ENCODE results near the gene SYF2.
"Not testable (repeated sequence)": the region's sequence is repeated elsewhere in the genome, so short reads cannot be mapped to it uniquely, and the experiment has no call there.

DNA sequence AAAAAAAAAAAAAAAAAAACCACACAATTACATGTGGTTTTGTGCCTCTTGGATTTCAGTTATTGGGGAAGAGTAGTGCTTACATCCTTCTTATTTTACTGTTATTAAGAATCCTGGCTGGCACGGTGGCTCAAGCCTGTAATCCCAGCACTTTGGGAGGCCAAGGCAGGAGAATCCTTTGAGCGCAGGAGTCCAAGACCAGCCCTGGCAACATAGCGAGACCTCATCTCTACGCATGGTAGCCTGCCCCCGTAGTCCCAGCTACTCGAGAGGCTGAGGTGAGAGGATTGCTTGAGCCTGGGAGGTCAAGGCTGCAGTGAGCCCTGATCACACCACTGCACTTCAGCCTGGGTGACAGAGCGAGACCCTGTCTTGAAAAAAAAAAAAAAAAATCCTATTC is 4.0 kb upstream of the SYF2 start:
- TF ChIP-seq, protein P1, sequence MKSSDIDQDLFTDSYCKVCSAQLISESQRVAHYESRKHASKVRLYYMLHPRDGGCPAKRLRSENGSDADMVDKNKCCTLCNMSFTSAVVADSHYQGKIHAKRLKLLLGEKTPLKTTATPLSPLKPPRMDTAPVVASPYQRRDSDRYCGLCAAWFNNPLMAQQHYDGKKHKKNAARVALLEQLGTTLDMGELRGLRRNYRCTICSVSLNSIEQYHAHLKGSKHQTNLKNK (CRISPR knock-in tag; IDR thresholded peaks at IDR 0.05): not testable (repeated sequence)
- TF ChIP-seq PRRX2 (CRISPR knock-in tag; IDR thresholded peaks at IDR 0.05); CREB1 (CRISPR knock-in tag; IDR thresholded peaks at IDR 0.05); FOXK1 (CRISPR knock-in tag; IDR thresholded peaks at IDR 0.05); JUN (CRISPR knock-in tag; IDR thresholded peaks at IDR 0.05); NFYB (CRISPR knock-in tag; conservative IDR thresholded peaks at IDR 0.05; ENCODE audit: low read depth); ZNF263 (CRISPR knock-in tag; IDR thresholded peaks at IDR 0.05; ENCODE audit: low read depth); ETV6 (CRISPR knock-in tag; IDR thresholded peaks at IDR 0.05); ZNF232 (CRISPR knock-in tag; IDR thresholded peaks at IDR 0.05): not testable (repeated sequence)
- TF ChIP-seq, protein P2, sequence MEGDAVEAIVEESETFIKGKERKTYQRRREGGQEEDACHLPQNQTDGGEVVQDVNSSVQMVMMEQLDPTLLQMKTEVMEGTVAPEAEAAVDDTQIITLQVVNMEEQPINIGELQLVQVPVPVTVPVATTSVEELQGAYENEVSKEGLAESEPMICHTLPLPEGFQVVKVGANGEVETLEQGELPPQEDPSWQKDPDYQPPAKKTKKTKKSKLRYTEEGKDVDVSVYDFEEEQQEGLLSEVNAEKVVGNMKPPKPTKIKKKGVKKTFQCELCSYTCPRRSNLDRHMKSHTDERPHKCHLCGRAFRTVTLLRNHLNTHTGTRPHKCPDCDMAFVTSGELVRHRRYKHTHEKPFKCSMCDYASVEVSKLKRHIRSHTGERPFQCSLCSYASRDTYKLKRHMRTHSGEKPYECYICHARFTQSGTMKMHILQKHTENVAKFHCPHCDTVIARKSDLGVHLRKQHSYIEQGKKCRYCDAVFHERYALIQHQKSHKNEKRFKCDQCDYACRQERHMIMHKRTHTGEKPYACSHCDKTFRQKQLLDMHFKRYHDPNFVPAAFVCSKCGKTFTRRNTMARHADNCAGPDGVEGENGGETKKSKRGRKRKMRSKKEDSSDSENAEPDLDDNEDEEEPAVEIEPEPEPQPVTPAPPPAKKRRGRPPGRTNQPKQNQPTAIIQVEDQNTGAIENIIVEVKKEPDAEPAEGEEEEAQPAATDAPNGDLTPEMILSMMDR (IDR thresholded peaks at IDR 0.05): not testable (repeated sequence)
- TF ChIP-seq, protein P3, sequence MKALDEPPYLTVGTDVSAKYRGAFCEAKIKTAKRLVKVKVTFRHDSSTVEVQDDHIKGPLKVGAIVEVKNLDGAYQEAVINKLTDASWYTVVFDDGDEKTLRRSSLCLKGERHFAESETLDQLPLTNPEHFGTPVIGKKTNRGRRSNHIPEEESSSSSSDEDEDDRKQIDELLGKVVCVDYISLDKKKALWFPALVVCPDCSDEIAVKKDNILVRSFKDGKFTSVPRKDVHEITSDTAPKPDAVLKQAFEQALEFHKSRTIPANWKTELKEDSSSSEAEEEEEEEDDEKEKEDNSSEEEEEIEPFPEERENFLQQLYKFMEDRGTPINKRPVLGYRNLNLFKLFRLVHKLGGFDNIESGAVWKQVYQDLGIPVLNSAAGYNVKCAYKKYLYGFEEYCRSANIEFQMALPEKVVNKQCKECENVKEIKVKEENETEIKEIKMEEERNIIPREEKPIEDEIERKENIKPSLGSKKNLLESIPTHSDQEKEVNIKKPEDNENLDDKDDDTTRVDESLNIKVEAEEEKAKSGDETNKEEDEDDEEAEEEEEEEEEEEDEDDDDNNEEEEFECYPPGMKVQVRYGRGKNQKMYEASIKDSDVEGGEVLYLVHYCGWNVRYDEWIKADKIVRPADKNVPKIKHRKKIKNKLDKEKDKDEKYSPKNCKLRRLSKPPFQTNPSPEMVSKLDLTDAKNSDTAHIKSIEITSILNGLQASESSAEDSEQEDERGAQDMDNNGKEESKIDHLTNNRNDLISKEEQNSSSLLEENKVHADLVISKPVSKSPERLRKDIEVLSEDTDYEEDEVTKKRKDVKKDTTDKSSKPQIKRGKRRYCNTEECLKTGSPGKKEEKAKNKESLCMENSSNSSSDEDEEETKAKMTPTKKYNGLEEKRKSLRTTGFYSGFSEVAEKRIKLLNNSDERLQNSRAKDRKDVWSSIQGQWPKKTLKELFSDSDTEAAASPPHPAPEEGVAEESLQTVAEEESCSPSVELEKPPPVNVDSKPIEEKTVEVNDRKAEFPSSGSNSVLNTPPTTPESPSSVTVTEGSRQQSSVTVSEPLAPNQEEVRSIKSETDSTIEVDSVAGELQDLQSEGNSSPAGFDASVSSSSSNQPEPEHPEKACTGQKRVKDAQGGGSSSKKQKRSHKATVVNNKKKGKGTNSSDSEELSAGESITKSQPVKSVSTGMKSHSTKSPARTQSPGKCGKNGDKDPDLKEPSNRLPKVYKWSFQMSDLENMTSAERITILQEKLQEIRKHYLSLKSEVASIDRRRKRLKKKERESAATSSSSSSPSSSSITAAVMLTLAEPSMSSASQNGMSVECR (CRISPR knock-in tag; IDR thresholded peaks at IDR 0.05; ENCODE audit: borderline replicate concordance): not testable (repeated sequence)
- TF ChIP-seq, protein P4, sequence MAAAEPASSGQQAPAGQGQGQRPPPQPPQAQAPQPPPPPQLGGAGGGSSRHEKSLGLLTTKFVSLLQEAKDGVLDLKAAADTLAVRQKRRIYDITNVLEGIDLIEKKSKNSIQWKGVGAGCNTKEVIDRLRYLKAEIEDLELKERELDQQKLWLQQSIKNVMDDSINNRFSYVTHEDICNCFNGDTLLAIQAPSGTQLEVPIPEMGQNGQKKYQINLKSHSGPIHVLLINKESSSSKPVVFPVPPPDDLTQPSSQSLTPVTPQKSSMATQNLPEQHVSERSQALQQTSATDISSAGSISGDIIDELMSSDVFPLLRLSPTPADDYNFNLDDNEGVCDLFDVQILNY (CRISPR knock-in tag; IDR thresholded peaks at IDR 0.05): not testable (repeated sequence)

Measured in WTC11 (cell line).